Uterus (tissue), 2 donors: Measurements from ENCODE around the gene PHF13.

Experiments
- CTCF ChIP-seq, 4 experiments: fragments of 200-600 bp in 2 of 4; fragments of 450-650 bp in 2 of 4; sonication (generic) in 2 of 4; IDR thresholded peaks; one replicate each; pipeline ENCODE4 v1.5.1; 2016 to 2019; ENCODE audit warnings: antibody characterized with exemption in 4 of 4, mild to moderate bottlenecking in 2 of 4, moderate library complexity in 1 of 4
- POLR2A ChIP-seq, 2 donors: fragments of 450-650 bp; IDR thresholded peaks; one replicate each; pipeline ENCODE4 v1.6.1; 2016; ENCODE audit warnings: antibody characterized with exemption in 2 of 2, mild to moderate bottlenecking in 1 of 2, moderate library complexity in 1 of 2

- TF ChIP-seq CTCF (IDR thresholded peaks at IDR 0.05), result no peak
- TF ChIP-seq POLR2A (IDR thresholded peaks at IDR 0.05), result no peak
Observed at GRCh38 chr1:6672558-6672957, 59.0 kb downstream of the PHF13 start.
